OCI-LY7 (cell line): ENCODE data around the gene INPP5F. TPM values are rescaled to one million over a fixed set of nuclear protein-coding genes. Genes with fewer than 3 reads are reported as not detected.

Source experiments
- BruUV-seq: library from RNA; stranded (reverse); fragments of 400-500 nt; replicated peaks from 2 replicates; lab custom pipeline; 2021; lab: Mats Ljungman, UMichigan
- CTCF ChIA-PET: fragments of 300-600 bp; sonication (Branson Sonifier 250); formaldehyde crosslinking; loops from one replicate; lab custom pipeline; 2022; ENCODE audit warnings: antibody characterized with exemption; ENCODE audit not compliant: unreplicated experiment; lab: Charles Lee
- POLR2A ChIA-PET: fragments of 300-600 bp; sonication (Branson Sonifier 250); formaldehyde crosslinking; loops from one replicate; lab custom pipeline; 2022; ENCODE audit warnings: antibody characterized with exemption; lab: Charles Lee
- DNase-seq: peaks from one replicate; pipeline ENCODE4 v3.0.0-alpha.2; 2015; ENCODE audit warnings: low spot score
- H2AFZ ChIP-seq: fragments of 200-600 bp; sonication (generic), shearing (Covaris generic); 2 replicates; pipeline ENCODE4 v1.6.1; 2014; ENCODE audit warnings: mild to moderate bottlenecking, antibody characterized with exemption, low read length, moderate library complexity
- H3K27ac ChIP-seq: fragments of 200-600 bp; sonication (generic); 2 replicates; pipeline ENCODE4 v1.5.1; 2014; ENCODE audit warnings: mixed run types, low read depth, mild to moderate bottlenecking, moderate library complexity, low read length, inconsistent platforms; ENCODE audit not compliant: poor library complexity, severe bottlenecking
- H3K36me3 ChIP-seq: fragments of 200-600 bp; sonication (generic); 2 replicates; pipeline ENCODE4 v1.6.1; 2014; ENCODE audit warnings: mild to moderate bottlenecking, antibody characterized with exemption, low read length, moderate library complexity, mixed read lengths; ENCODE audit not compliant: insufficient read depth
- H3K4me1 ChIP-seq: fragments of 200-600 bp; sonication (generic); 2 replicates; pipeline ENCODE4 v1.5.1; 2014; ENCODE audit warnings: mild to moderate bottlenecking, low read length; ENCODE audit not compliant: insufficient read depth, poor library complexity, severe bottlenecking
- H3K4me2 ChIP-seq: fragments of 200-600 bp; sonication (generic); 2 replicates; pipeline ENCODE4 v1.6.1; 2014; ENCODE audit warnings: mild to moderate bottlenecking, low read length
- H3K4me3 ChIP-seq: fragments of 200-600 bp; sonication (generic); 2 replicates; pipeline ENCODE4 v1.5.1; 2014; ENCODE audit warnings: mild to moderate bottlenecking, low read depth, low read length; ENCODE audit not compliant: poor library complexity, severe bottlenecking
- H3K79me2 ChIP-seq: fragments of 200-600 bp; sonication (generic); 2 replicates; pipeline ENCODE4 v1.6.1; 2016; ENCODE audit warnings: low read depth, mild to moderate bottlenecking, low read length, moderate library complexity, mixed read lengths; ENCODE audit not compliant: insufficient read depth
- H3K9me2 ChIP-seq: fragments of 200-600 bp; sonication (generic); 2 replicates; pipeline ENCODE4 v1.6.1; 2016; ENCODE audit warnings: mild to moderate bottlenecking, low read length, mixed read lengths; ENCODE audit not compliant: insufficient read depth
- H3K9me3 ChIP-seq: fragments of 200-600 bp; sonication (generic); 2 replicates; pipeline ENCODE4 v1.6.1; 2014; ENCODE audit warnings: mild to moderate bottlenecking, mixed run types, low read length, mixed read lengths
- H4K20me1 ChIP-seq: fragments of 200-600 bp; sonication (generic); 2 replicates; pipeline ENCODE4 v1.6.1; 2014; ENCODE audit warnings: mild to moderate bottlenecking, antibody characterized with exemption, low read length, moderate library complexity, mixed read lengths; ENCODE audit not compliant: insufficient read depth
- EZH2phosphoT487 ChIP-seq: fragments of 200-600 bp; sonication (generic); IDR thresholded peaks from 2 replicates; pipeline ENCODE4 v1.6.1; 2018; ENCODE audit warnings: low read depth, borderline replicate concordance, mild to moderate bottlenecking, mixed run types, antibody characterized with exemption, low read length, moderate library complexity, mixed read lengths
- intact Hi-C: fragments of 100-400 bp; cut with micrococcal nuclease; formaldehyde crosslinking; loops from one replicate; pipeline ENCODE4 v1.10.0; 2022; ENCODE audit not compliant: unreplicated experiment
- total RNA-seq, 2 experiments: library from RNA; depleted of rRNA in 1 of 2; stranded (reverse); fragments of >200 nt in 1 of 2; shearing (Covaris generic) in 1 of 2; gene quantifications; 2 replicates each; pipeline ENCODE4 v1.2.3, GENCODE V29; 2014 to 2022
- TF ChIP-seq, protein P1 (sequence below): fragments of 200-600 bp; sonication (generic); conservative IDR thresholded peaks from 2 replicates; pipeline ENCODE4 v1.5.1; 2014; ENCODE audit warnings: mild to moderate bottlenecking, antibody characterized with exemption, low read length, moderate library complexity, mixed read lengths

INPP5F gene
- total RNA-seq, 2 experiments from 2014 or later: 6.2 to 12.8 TPM

DNA sequence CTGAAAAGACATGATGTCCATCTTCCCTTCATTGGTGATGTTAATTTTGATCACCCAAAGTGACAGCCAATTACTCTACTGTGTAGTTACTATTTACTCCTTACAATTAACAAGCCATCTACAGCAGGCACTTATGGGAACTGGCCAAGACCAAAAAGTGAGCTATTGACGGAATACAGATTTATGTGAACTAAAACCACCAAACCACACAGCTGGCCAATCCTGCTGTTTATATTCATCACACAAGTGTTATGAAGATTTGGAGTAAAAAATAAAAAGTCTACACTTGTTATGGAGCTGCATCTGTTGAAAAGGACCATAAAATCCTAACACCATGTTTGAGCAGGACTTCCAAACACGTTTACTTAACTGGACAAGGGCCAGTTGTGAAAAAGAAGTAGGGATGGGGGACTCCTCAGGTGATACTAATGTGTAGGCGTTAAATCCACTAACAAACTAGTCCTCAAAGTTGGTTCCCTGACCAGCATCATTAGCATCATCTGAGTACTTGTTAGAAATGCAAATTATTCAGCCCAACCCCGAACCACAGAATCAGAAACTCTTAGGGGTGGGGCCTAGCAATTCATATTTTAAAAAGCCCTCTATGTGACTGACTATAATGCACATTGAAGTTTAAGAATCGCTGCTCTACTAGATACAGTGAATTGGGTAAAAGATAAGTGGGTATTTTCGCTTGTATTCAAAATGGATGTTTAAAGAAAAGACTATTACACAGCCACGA is 135.2 kb downstream of the INPP5F start:
- Histone ChIP-seq H3K4me1 (peaks cover 38% of the 10 kb centered on the region), H3K27ac (no peak overlapping the region), H3K4me3 (no peak overlapping the region), H4K20me1 (peaks cover 35% of the 10 kb centered on the region), H3K79me2 (peaks cover 88% of the 10 kb centered on the region), H3K9me2 (no peaks in the 10 kb centered on the region), H2AFZ (no peak overlapping the region), H3K4me2 (0 out of 2 replicates have a peak overlapping the region, but pooled peaks have one; percentile 4), H3K36me3 (peaks cover 69% of the 10 kb centered on the region), H3K9me3 (peaks cover 22% of the 10 kb centered on the region; the same call in 1 of the 2 replicates)
- CTCF ChIA-PET: interaction anchor here (0.9 kb wide), 1 partner anchor 9 kb away, joined by 3 read pairs; no protein-coding TSS in a partner anchor
- TF ChIP-seq, protein P1, sequence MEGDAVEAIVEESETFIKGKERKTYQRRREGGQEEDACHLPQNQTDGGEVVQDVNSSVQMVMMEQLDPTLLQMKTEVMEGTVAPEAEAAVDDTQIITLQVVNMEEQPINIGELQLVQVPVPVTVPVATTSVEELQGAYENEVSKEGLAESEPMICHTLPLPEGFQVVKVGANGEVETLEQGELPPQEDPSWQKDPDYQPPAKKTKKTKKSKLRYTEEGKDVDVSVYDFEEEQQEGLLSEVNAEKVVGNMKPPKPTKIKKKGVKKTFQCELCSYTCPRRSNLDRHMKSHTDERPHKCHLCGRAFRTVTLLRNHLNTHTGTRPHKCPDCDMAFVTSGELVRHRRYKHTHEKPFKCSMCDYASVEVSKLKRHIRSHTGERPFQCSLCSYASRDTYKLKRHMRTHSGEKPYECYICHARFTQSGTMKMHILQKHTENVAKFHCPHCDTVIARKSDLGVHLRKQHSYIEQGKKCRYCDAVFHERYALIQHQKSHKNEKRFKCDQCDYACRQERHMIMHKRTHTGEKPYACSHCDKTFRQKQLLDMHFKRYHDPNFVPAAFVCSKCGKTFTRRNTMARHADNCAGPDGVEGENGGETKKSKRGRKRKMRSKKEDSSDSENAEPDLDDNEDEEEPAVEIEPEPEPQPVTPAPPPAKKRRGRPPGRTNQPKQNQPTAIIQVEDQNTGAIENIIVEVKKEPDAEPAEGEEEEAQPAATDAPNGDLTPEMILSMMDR: no peak
- no peak for TF ChIP-seq EZH2phosphoT487
- POLR2A ChIA-PET: interaction anchor here (1.4 to 2.8 kb wide), 3 partner anchors 11 to 110 kb away, joined by 3 to 11 read pairs (median 10); partner anchors contain the start of gene MCMBP
- no peak for DNase-seq
- intact Hi-C loops: no loop called here
- no TSS peak for BruUV-seq

DNA sequence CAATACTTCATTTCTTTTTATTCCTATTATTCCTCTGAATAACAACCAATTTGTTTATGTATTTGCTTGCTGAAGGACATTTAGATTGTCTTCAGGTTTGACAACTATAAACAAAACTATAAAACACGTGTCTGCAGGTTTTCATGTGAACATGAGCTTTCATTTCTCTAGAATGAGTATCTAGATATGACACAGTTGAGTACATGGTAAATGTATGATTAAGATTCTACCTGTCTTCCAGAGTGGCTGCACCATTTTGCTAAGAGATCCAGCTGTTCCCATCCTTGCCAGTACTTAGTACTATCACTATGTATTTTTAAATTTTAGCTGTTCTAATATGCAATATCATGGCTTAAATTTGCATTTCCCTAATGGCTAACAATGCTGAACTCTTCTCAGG is 136.7 kb downstream of the INPP5F start:
- Histone ChIP-seq H3K9me2 (no peaks in the 10 kb centered on the region), H3K79me2 (peaks cover 99% of the 10 kb centered on the region), H2AFZ (no peak overlapping the region), H3K27ac (no peak overlapping the region), H3K9me3 (peaks cover 22% of the 10 kb centered on the region; the same call in 1 of the 2 replicates), H3K4me3 (no peak overlapping the region), H3K4me2 (no peak overlapping the region), H4K20me1 (peaks cover 38% of the 10 kb centered on the region), H3K4me1 (peaks cover 38% of the 10 kb centered on the region), H3K36me3 (peaks cover 60% of the 10 kb centered on the region)
- POLR2A ChIA-PET: interaction anchor here (0.7 to 2.8 kb wide), 3 partner anchors 11 to 62 kb away, joined by 3 to 10 read pairs (median 3); partner anchors contain the start of gene MCMBP
- intact Hi-C loops: no loop called here
- DNase-seq: no peak
- no TSS peak for BruUV-seq
- CTCF ChIA-PET: no interaction called here
- no peak for TF ChIP-seq EZH2phosphoT487
- TF ChIP-seq, protein P1: no peak
